Pericardium fibroblast (primary cell): ENCODE measurements around the gene CRLF3. TPM values are rescaled to one million over a fixed set of nuclear protein-coding genes. Genes with fewer than 3 reads are reported as not detected.

Experiments
- total RNA-seq: library from RNA; depleted of rRNA; stranded (reverse); fragments of >200 nt; gene quantifications from 2 replicates; pipeline ENCODE4 v1.2.3, GENCODE V29; 2015

The CRLF3 gene, protein sequence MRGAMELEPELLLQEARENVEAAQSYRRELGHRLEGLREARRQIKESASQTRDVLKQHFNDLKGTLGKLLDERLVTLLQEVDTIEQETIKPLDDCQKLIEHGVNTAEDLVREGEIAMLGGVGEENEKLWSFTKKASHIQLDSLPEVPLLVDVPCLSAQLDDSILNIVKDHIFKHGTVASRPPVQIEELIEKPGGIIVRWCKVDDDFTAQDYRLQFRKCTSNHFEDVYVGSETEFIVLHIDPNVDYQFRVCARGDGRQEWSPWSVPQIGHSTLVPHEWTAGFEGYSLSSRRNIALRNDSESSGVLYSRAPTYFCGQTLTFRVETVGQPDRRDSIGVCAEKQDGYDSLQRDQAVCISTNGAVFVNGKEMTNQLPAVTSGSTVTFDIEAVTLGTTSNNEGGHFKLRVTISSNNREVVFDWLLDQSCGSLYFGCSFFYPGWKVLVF
- total RNA-seq = 3.9 and 5.8 TPM in 2 replicates

DNA sequence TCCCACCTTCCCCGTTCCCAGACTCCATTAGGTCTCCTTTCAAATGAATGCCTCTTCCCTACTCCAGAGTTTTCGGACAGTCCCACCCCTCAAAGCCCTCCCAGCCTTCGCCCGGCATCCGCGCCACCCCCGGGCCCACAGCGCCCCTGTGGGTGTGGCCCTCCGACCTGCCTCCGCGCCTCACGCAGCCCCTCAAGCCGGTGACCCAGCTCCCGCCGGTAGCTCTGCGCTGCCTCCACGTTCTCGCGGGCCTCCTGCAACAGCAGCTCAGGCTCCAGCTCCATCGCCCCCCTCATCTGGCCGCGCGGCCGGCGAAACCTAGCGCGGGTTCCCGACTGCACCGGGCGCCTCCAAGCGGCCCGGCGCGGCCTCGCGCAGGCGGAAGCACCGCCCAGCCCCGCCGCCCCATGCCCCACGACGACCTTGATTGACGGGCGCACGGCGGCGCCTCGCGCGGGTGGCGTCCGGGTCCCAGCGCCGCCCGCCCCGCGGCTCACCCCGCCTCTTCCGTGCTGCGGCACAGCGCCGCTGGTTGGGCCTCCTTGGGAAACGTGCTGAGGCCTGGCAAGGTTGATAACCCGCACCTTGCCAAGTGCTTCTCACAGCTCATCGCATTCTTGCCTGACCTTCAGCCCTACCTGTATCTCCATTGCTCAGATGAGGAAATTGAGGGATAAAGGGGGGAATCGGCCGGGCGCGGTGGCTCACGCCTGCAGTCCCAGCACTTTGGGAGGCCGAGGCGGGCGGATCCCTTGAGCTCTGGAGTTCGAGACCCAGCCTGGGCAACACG is at the start of gene CRLF3:
Gene CRLF3 (minus strand): TSS at position 337 of the 790 bp plus-strand sequence. CDS start 41 bp downstream, at position 296.

DNA sequence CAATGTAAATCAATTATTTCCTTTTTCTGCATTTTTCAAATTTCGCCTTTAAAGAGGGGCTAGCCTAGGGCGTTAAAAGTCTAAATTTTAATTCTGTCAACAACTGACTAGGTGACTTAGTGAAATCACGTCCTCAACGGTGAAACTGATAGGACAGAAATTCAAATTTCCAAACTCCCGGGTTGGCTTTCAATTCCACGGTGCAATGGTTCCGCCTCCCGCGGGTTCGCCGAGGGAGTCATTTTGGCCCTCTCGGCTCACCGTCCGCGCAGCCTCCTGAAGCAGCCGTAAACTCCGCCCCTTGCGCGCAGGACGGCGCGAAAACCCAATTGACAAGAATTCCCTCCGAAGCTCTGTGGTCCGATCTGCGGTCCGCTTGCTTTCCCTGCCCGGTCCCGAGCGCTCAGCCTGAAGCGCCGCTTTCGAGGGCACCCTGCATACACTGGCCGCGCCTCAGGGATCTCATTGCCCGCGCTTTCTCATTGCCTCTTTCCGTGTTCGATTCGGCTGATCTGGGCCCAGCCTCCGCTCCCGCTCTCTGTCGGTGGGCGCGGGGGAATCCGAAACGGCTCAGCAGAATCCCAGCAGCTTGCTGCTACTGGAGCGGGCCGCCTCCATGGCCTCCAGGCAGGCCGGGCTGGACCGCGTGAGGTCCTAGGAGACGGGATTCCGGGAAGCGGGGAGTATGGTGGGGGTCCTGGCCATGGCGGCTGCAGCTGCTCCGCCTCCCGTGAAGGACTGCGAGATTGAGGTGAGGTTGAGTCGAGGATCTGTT is 7.4 kb upstream of the CRLF3 start, which contains the start of gene ATAD5:
Gene ATAD5 (plus strand): TSS at position 304 of the 775 bp plus-strand sequence. CDS start 382 bp downstream, at position 686.

Other genes with a start within 250 kb of the CRLF3 start
- gene ATAD5, start 7.3 kb upstream of the CRLF3 start, total RNA-seq = 0.47 and 0.68 TPM in 2 replicates
- gene TEFM, start 81.5 kb upstream of the CRLF3 start, total RNA-seq = 10.4 and 12.3 TPM in 2 replicates
- gene ADAP2, start 97.3 kb upstream of the CRLF3 start, total RNA-seq = not detected in 2 replicates
- 21.5 and 23.6 TPM in 2 replicates for gene RNF135, start 146.3 kb upstream of the CRLF3 start, total RNA-seq